Endothelial cell of umbilical vein (primary cell): ENCODE measurements around the gene FMO2. TPM values are rescaled to one million over a fixed set of nuclear protein-coding genes. Genes with fewer than 3 reads are reported as not detected.

ENCODE experiments used
- BruUV-seq: library from RNA; stranded (reverse); fragments of 400-500 nt; replicated peaks from 2 replicates; lab custom pipeline; 2021; lab: Mats Ljungman, UMichigan
- CTCF ChIA-PET: fragments of 300-600, 350-600 bp; sonication (Branson Sonifier 250); formaldehyde crosslinking; loops from one replicate; lab custom pipeline; 2021; ENCODE audit warnings: antibody characterized with exemption, inconsistent platforms; lab: Charles Lee
- POLR2A ChIA-PET: fragments of 300-600, 350-600 bp; sonication (Branson Sonifier 250); formaldehyde crosslinking; loops from one replicate; lab custom pipeline; 2021; ENCODE audit warnings: antibody characterized with exemption, inconsistent platforms; lab: Charles Lee
- DNase-seq: peaks from one replicate; pipeline ENCODE4 v3.0.0-alpha.2; 2011; ENCODE audit warnings: low read depth, low spot score
- FAIRE-seq: peaks from 2 replicates; lab custom pipeline; 2011; peaks lifted over from hg19 to GRCh38; lab: Jason Lieb, UNC
- H2AFZ ChIP-seq: 2 replicates; pipeline ENCODE4 v1.6.0; 2012; ENCODE audit warnings: low read depth, low read length, control low read depth, inconsistent platforms
- H3K27ac ChIP-seq: 2 replicates; pipeline ENCODE4 v1.5.1; 2011; ENCODE audit warnings: low read depth, mild to moderate bottlenecking, control low read depth, low read length, moderate library complexity; ENCODE audit not compliant: insufficient read depth
- H3K27me3 ChIP-seq, 2 experiments: 2 replicates each; pipeline versions ENCODE4 v1.6.0 to v1.6.1; 2011; ENCODE audit warnings: low read length in 2 of 2, mixed read lengths in 1 of 2; ENCODE audit not compliant: control insufficient read depth in 2 of 2, insufficient read depth in 2 of 2
- H3K36me3 ChIP-seq, 2 experiments: 2 replicates in 1 of 2; 3 replicates in 1 of 2; pipeline ENCODE4 v1.5.1; 2011; ENCODE audit warnings: low read length in 2 of 2, mild to moderate bottlenecking in 1 of 2, moderate library complexity in 1 of 2; ENCODE audit not compliant: control insufficient read depth in 2 of 2, insufficient read depth in 2 of 2; ENCODE audit errors: extremely low read depth in 1 of 2
- H3K4me1 ChIP-seq: 3 replicates; pipeline ENCODE4 v1.5.1; 2011; ENCODE audit warnings: mild to moderate bottlenecking, low read length; ENCODE audit not compliant: control insufficient read depth, insufficient read depth; ENCODE audit errors: extremely low read depth
- H3K4me2 ChIP-seq: 2 replicates; pipeline ENCODE4 v1.6.1; 2011; ENCODE audit warnings: low read length, control low read depth, mixed read lengths; ENCODE audit not compliant: insufficient read depth
- H3K4me3 ChIP-seq, 3 experiments: fragments of 200-600 bp in 1 of 3; sonication (generic), shearing (Covaris generic) in 1 of 3; replicated peaks in 1 of 3; 2 replicates each; pipeline ENCODE4 v1.5.1; 2011 to 2016; ENCODE audit warnings: control low read depth in 3 of 3, low read length in 3 of 3, mild to moderate bottlenecking in 2 of 3, inconsistent platforms in 1 of 3, low read depth in 1 of 3, moderate library complexity in 1 of 3; ENCODE audit not compliant: insufficient read depth in 1 of 3
- H3K79me2 ChIP-seq: 2 replicates; pipeline ENCODE4 v1.6.0; 2012; ENCODE audit warnings: low read length, inconsistent platforms; ENCODE audit not compliant: control insufficient read depth, insufficient read depth
- H3K9ac ChIP-seq: replicated peaks from 2 replicates; pipeline ENCODE3; 2011; ENCODE audit warnings: low read length, control low read depth; ENCODE audit not compliant: insufficient read depth; ENCODE audit errors: extremely low read depth
- H3K9me1 ChIP-seq: replicated peaks from 3 replicates; pipeline ENCODE4 v1.6.0; 2011; ENCODE audit warnings: mild to moderate bottlenecking, low read length; ENCODE audit not compliant: control insufficient read depth, insufficient read depth; ENCODE audit errors: extremely low read depth
- H3K9me3 ChIP-seq: replicated peaks from 2 replicates; pipeline ENCODE4 v1.5.1; 2012; ENCODE audit warnings: low read length, inconsistent platforms; ENCODE audit not compliant: control insufficient read depth, insufficient read depth
- H4K20me1 ChIP-seq: replicated peaks from 2 replicates; pipeline ENCODE3; 2011; ENCODE audit warnings: mild to moderate bottlenecking, low read length; ENCODE audit not compliant: control insufficient read depth, insufficient read depth; ENCODE audit errors: extremely low read depth
- EZH2 ChIP-seq: IDR thresholded peaks from 2 replicates; pipeline ENCODE4 v1.6.1; 2012; ENCODE audit warnings: borderline replicate concordance, low read depth, mild to moderate bottlenecking, moderate library complexity, low read length, inconsistent platforms; ENCODE audit not compliant: severe bottlenecking
- FOS ChIP-seq: IDR thresholded peaks from 2 replicates; pipeline ENCODE4 v1.6.1; 2011; ENCODE audit warnings: mild to moderate bottlenecking, low read length, moderate library complexity, borderline replicate concordance; ENCODE audit not compliant: insufficient read depth
- GATA2 ChIP-seq: IDR thresholded peaks from 2 replicates; pipeline ENCODE4 v1.7.0; 2011; ENCODE audit warnings: low read depth, mild to moderate bottlenecking, moderate library complexity, mixed read lengths, low read length; ENCODE audit not compliant: insufficient read length, insufficient read depth
- JUN ChIP-seq: IDR thresholded peaks from 2 replicates; pipeline ENCODE4 v1.6.1; 2011; ENCODE audit warnings: borderline replicate concordance, low read depth; ENCODE audit not compliant: insufficient read length, insufficient read depth
- MYC ChIP-seq: IDR thresholded peaks from one replicate; pipeline ENCODE4 v1.6.1; 2011; ENCODE audit warnings: mild to moderate bottlenecking, low read depth, low read length
- POLR2A ChIP-seq: IDR thresholded peaks from 2 replicates; pipeline ENCODE4 v1.6.1; 2012; ENCODE audit warnings: low read depth, mild to moderate bottlenecking, control low read depth, low read length
- POLR2AphosphoS5 ChIP-seq: IDR thresholded peaks from 2 replicates; pipeline ENCODE4 v1.6.1; 2012; ENCODE audit warnings: low read depth, mild to moderate bottlenecking, control low read depth, low read length, moderate library complexity; ENCODE audit not compliant: insufficient read depth
- dilution Hi-C: fragments of 300-500 bp; cut with MboI; formaldehyde crosslinking; loops from one replicate; pipeline ENCODE4 v1.15.0; 2019; ENCODE audit warnings: low sequenced_read_pairs; ENCODE audit not compliant: extremely low pct_ligation_motif_present
- intact Hi-C: fragments of 100-400 bp; cut with micrococcal nuclease; formaldehyde crosslinking; loops from one replicate; pipeline ENCODE4 v1.10.0; 2022
- polyA plus RNA-seq, 4 experiments: library from polyadenylated mRNA; depleted of rRNA in 3 of 4; stranded (reverse) in 3 of 4; unstranded in 1 of 4; fragments of >200 nt; gene quantifications; 2 replicates each; pipeline versions ENCODE4 v1.2.1 to v1.2.3, GENCODE V29; 2011 to 2012; ENCODE audit warnings: missing spikeins in 1 of 4
- total RNA-seq: library from RNA; stranded (reverse); gene quantifications from 2 replicates; pipeline ENCODE4 v1.2.3, GENCODE V29; 2021
- TF ChIP-seq, protein P1 (sequence below), 2 donors: IDR thresholded peaks; 1 replicate in 1 of 2; 2 replicates in 1 of 2; pipeline ENCODE4 v1.5.1; 2011; ENCODE audit warnings: low read length in 2 of 2, mild to moderate bottlenecking in 2 of 2, moderate library complexity in 2 of 2, control low read depth in 1 of 2, inconsistent platforms in 1 of 2, low read depth in 1 of 2; ENCODE audit not compliant: insufficient read depth in 1 of 2; ENCODE audit errors: extremely low read depth in 1 of 2
- TF ChIP-seq, protein P2 (sequence below): IDR thresholded peaks from 2 replicates; pipeline ENCODE4 v1.6.1; 2011; ENCODE audit not compliant: insufficient read depth, insufficient read length

FMO2 gene
- total and polyA plus RNA-seq, 2 donors (not counting 3 experiments of a cell fraction or from before 2014, with no cell fraction given) = not detected

DNA sequence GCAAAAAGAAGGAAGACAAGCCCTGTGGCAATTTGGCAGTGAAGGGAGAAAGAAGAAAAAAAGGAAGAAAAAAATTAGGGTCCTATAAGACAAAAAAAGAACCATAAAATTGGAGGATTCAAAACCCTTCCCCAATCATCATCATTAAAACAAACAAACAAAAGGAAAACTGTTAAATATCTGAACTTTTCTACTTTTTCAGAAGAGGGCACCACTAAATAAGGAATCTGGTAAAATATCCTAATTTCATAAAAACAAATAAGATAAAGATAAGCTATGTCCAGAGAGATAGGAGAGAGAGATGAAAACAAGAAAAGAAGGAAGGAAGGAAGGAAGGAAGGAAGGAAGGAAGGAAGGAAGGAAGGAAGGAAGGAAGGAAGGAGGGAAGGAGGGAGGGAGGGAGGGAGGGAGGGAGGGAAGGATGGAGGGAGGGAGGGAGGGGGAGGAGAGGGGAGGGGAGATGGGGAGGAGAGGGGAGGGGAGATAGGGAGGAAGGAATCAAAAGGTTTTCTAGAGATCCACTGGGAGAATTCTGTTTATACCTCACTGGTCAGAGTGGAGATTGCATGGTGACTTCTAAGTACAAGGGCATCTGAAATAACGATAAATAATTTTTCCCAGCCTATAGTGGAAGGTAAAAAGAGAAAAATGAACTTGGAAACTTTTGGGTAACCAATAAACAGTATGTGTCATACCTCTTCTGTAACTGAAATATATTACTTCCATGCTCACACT is 10.4 kb upstream of the FMO2 start:
- BruUV-seq = no TSS peak

More for the DNA sequence above, 10.4 kb upstream of the FMO2 start:
- TF ChIP-seq MYC (no peak), JUN (no peak), EZH2 (no peak), GATA2 (no peak), POLR2AphosphoS5 (no peak), POLR2A (no peak), FOS (no peak)
- TF ChIP-seq, protein P1, sequence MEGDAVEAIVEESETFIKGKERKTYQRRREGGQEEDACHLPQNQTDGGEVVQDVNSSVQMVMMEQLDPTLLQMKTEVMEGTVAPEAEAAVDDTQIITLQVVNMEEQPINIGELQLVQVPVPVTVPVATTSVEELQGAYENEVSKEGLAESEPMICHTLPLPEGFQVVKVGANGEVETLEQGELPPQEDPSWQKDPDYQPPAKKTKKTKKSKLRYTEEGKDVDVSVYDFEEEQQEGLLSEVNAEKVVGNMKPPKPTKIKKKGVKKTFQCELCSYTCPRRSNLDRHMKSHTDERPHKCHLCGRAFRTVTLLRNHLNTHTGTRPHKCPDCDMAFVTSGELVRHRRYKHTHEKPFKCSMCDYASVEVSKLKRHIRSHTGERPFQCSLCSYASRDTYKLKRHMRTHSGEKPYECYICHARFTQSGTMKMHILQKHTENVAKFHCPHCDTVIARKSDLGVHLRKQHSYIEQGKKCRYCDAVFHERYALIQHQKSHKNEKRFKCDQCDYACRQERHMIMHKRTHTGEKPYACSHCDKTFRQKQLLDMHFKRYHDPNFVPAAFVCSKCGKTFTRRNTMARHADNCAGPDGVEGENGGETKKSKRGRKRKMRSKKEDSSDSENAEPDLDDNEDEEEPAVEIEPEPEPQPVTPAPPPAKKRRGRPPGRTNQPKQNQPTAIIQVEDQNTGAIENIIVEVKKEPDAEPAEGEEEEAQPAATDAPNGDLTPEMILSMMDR (IDR thresholded peaks at IDR 0.05; ENCODE audit: extremely low read depth in 1 of 2, insufficient read depth in 1 of 2, low read depth in 1 of 2, low read length in 2 of 2) = no peak
- TF ChIP-seq, protein P2, sequence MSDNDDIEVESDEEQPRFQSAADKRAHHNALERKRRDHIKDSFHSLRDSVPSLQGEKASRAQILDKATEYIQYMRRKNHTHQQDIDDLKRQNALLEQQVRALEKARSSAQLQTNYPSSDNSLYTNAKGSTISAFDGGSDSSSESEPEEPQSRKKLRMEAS = no peak
- dilution Hi-C loops (no loop called here), intact Hi-C loops (no loop called here)
- no peak overlapping the region for H2AFZ ChIP-seq
- DNase-seq (no peak), FAIRE-seq (no peak)
- no peaks in the 10 kb centered on the region for H3K36me3 ChIP-seq
- no peaks in the 10 kb centered on the region for H3K9me3 ChIP-seq
- no peaks in the 10 kb centered on the region for H3K9me1 ChIP-seq
- H4K20me1 ChIP-seq = no peaks in the 10 kb centered on the region
- ChIA-PET CTCF (interaction anchor here (0.7 kb wide), 1 partner anchor 14 kb away, joined by 4 read pairs; no protein-coding TSS in a partner anchor), POLR2A (no interaction called here)
- H3K4me2 ChIP-seq = no peak overlapping the region
- no peak overlapping the region for H3K9ac ChIP-seq
- no peaks in the 10 kb centered on the region for H3K79me2 ChIP-seq
- H3K27me3 ChIP-seq = no peaks in the 10 kb centered on the region
- H3K27ac ChIP-seq = no peak overlapping the region
- H3K4me3 ChIP-seq = no peak overlapping the region
- no peaks in the 10 kb centered on the region for H3K4me1 ChIP-seq
